Diencephalon (tissue), 1 donor: ENCODE measurements around the gene RIC3. TPM values are rescaled to one million over a fixed set of nuclear protein-coding genes. Genes with fewer than 3 reads are reported as not detected.

Source experiments
- total RNA-seq: library from RNA; depleted of rRNA; stranded (reverse); fragments of >200 nt; gene quantifications from one replicate; pipeline ENCODE4 v1.2.3, GENCODE V29; 2014

RIC3 gene, protein sequence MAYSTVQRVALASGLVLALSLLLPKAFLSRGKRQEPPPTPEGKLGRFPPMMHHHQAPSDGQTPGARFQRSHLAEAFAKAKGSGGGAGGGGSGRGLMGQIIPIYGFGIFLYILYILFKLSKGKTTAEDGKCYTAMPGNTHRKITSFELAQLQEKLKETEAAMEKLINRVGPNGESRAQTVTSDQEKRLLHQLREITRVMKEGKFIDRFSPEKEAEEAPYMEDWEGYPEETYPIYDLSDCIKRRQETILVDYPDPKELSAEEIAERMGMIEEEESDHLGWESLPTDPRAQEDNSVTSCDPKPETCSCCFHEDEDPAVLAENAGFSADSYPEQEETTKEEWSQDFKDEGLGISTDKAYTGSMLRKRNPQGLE
- total RNA-seq = 72.9 TPM

DNA sequence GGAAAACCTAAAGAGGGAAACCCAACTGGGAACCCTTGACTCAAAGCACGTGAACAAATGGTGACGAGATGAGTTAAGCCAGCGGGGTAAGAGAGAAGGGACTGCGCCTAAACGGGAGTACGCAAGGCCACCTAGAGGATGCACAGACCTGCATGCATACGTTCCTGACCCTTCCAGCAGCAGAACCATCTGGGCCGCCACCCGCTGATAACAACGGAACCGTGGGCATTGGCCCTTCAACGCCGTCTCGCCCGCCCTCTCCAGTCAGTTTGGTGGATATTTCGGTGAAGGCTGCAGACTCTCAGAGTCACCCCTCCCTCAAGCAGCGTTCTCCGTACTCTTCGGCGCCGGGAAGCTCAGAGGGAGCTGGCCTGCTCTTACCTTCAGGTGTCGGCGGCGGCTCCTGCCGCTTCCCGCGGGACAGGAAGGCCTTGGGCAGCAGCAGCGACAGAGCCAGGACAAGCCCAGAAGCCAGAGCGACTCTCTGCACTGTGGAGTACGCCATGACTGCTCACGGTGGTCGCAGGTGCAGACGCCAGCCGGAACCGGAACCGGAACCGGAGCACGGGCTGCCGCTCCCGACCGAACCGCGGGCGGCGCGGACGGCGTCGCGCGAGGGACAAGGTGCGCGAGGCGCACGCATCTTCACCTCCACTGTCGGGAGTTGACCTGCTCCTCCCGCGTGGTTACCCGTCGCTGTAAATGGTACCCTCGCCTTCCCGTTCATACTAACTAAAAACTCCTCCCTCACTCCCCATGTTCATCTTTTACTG is at the start of gene RIC3:
Gene RIC3 (minus strand): TSS at position 541 of the 773 bp plus-strand sequence. CDS start 36 bp downstream, at position 505.

DNA sequence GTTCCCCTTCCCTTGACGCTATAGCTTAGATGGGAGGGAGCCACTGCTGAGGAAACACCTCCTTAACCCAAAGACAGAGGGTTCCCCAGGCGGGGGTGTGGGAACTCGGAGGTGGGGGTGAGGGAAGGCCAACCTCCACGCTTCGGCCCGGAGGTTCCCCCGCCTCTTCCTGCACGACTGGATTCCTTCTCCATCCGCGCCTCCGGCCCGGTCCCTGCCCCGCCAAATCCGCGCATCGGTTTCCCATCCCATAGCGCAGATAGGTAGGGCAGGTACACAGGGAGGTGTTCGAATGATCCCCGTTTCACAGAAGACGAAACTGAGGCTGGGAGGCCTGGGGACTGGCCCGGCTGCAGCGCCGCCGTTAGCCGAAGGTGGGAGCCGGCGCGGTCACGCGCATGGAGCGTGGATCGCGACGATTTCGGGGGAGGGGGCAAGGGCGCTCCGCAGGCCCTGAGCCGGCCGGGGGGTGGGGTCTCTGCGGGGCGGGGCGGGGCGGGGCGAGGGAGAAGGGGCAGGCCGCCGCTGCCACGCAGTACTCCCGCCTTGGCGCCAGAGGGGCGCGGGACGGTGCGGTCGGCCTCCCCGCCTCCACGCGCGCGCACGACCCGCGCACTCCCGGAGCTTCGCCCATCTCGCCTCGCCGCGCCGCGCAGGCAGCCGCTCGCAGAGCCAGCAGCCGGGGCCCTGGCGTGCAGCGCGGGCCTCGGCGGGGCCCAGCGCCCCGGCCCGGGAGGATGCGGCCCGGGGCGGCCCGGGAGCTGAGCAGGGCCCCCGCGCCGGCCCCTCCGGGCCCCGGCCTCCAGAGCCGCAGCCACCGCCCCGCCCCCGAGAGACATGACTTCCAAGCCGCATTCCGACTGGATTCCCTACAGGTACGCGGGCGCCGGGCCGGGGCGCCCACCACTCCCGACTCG is 87.9 kb downstream of the RIC3 start, which contains the start of gene TUB:
Gene TUB (plus strand): TSS at position 538 of the 917 bp plus-strand sequence. CDS start 300 bp downstream, at position 838.

Other genes with a start within 250 kb of the RIC3 start
- gene OR10A6, start 237.8 kb downstream of the RIC3 start, total RNA-seq = not detected
- gene OR10A3, start 227.3 kb downstream of the RIC3 start, total RNA-seq = not detected
- gene NLRP10, start 203.6 kb downstream of the RIC3 start, total RNA-seq = not detected
- gene EIF3F, start 181.7 kb downstream of the RIC3 start, total RNA-seq = 167 TPM
- 138 TPM for gene TUB, start 87.8 kb downstream of the RIC3 start, total RNA-seq
- 12.9 TPM for gene LMO1, start 94.9 kb upstream of the RIC3 start, total RNA-seq